Natural killer cell treated with Interleukin-12 subunit alpha and Interleukin-12 subunit beta and Interleukin-15 and Interleukin-18, amount 100 ng/mL, for 72 hours (primary cell): ENCODE results near the gene GSK3B. TPM values are rescaled to one million over a fixed set of nuclear protein-coding genes. Genes with fewer than 3 reads are reported as not detected.

ENCODE experiments used
- ATAC-seq, 2 donors: fragments of 150-1000 bp; cut with Tn5 transposase in 1 of 2; sonication (Bioruptor Pico), chemical (Tn5 transposase) in 1 of 2; 2 replicates each; pipeline ENCODE4 v1.10.0; 2021
- DNase-seq: peaks from one replicate; pipeline ENCODE4 v3.0.0; 2022; ENCODE audit warnings: low spot score
- H3K27ac Mint-ChIP-seq, 2 donors: 1 replicate in 1 of 2; 2 replicates in 1 of 2; pipeline ENCODE4 v1.8.0; 2022; ENCODE audit warnings: mixed read lengths in 2 of 2, mild to moderate bottlenecking in 1 of 2, moderate library complexity in 1 of 2
- H3K27me3 Mint-ChIP-seq, 2 donors: 1 replicate in 1 of 2; 2 replicates in 1 of 2; pipeline ENCODE4 v1.8.0; 2022; ENCODE audit warnings: mixed read lengths in 2 of 2
- H3K36me3 Mint-ChIP-seq: one replicate; pipeline ENCODE4 v1.8.0; 2022; ENCODE audit warnings: mixed read lengths
- H3K4me1 Mint-ChIP-seq, 2 donors: 1 replicate in 1 of 2; 2 replicates in 1 of 2; pipeline ENCODE4 v1.8.0; 2022; ENCODE audit warnings: low read depth in 2 of 2, mixed read lengths in 2 of 2, mild to moderate bottlenecking in 1 of 2
- H3K4me3 Mint-ChIP-seq: one replicate; pipeline ENCODE4 v1.8.0; 2022; ENCODE audit warnings: mixed read lengths
- H3K9me3 Mint-ChIP-seq: 2 replicates; pipeline ENCODE4 v1.8.0; 2022; ENCODE audit warnings: mixed read lengths
- total RNA-seq, 2 donors: library from RNA; stranded (reverse); gene quantifications; one replicate each; pipeline ENCODE4 v1.2.3, GENCODE V29; 2022

The GSK3B gene
- 10 to 100 TPM; 43.9 to 44.3 TPM for total RNA-seq

DNA sequence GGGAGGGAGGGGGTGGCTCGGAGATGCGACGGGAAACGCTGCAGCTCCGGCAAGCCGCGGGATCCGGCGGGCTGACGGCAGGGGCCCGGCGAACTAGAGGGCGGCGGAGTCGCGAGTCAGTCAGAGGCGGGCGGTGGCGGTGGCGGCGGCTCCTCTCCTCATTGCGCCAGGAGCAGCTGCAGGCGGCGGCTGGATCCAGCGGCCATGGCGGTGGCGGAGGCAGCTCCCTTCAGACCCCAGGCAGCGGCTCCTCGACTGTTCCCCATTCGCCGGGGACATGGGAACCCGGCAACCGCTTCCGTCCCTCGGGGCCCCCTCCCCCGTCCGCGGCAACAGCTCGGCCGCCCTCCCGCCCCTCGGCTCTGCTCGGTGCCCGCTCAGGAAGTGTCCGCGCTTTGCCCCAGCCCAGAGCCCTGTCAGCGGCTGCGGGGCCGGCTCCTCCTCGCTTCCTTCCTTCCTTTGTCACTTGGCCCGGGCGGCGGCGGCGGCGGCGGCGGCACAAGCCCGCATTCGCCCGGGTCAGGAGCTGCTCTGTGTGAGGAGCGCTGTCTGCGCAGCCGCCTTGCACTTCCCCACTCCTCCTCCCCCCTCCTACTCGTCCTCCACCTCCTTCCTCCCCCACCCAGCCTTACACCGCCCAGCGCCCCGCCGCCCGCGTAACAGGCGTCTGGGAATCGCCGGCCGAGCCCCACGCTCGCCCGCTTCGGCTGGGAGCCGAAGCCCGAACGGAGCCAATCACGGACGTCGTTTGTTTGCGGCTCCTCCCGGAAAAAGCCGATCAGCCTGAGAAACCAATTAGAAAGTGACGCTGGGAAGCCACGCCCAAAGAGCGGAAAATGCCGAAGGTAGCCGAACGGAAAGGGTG, at the start of gene GSK3B:
Gene GSK3B (minus strand): TSS at position 537 of the 865 bp plus-strand sequence. CDS start 1,013 bp downstream, outside the sequence.
- ATAC-seq, result peak; percentile 74 to 79
- H3K36me3 Mint-ChIP-seq, result peaks cover 11% of the 10 kb centered on the region
- H3K4me3 Mint-ChIP-seq, result no peak within 1 kb of the TSS
- peaks cover 11 to 17% of the 10 kb centered on the region in 2 donors for H3K4me1 Mint-ChIP-seq
- H3K9me3 Mint-ChIP-seq, result no peaks in the 10 kb centered on the region
- H3K27me3 Mint-ChIP-seq, result no peaks in the 10 kb centered on the region
- H3K27ac Mint-ChIP-seq, result no peak within 1 kb of the TSS
- DNase-seq, result peak; percentile 98

DNA sequence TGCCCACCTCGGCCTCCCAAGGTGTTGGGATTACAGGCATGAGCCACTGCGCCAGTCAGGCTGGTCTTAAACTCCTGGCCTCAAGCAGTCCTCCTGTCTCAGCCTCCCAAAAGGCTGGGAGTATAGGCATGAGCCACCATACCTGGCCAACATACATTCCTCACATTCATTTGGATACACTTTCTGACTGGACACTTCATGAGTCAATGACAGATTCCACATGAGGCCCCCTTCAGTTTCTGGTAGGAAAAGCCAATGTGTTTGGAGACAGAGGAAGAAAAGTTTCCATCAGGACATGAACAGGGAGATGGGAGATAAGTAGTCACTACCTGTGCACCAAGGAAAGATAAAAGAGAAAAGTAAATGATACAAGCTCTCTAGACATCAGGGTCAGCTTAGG, 49.4 kb upstream of the GSK3B start:
- Mint-ChIP-seq H3K9me3 (no peaks in the 10 kb centered on the region), H3K36me3 (no peaks in the 10 kb centered on the region), H3K27me3 (no peaks in the 10 kb centered on the region), H3K4me3 (no peak overlapping the region), H3K27ac (no peak overlapping the region), H3K4me1 (peaks cover 0 to 2% of the 10 kb centered on the region in 2 donors)
- no peak for DNase-seq
- ATAC-seq, result no peak

DNA sequence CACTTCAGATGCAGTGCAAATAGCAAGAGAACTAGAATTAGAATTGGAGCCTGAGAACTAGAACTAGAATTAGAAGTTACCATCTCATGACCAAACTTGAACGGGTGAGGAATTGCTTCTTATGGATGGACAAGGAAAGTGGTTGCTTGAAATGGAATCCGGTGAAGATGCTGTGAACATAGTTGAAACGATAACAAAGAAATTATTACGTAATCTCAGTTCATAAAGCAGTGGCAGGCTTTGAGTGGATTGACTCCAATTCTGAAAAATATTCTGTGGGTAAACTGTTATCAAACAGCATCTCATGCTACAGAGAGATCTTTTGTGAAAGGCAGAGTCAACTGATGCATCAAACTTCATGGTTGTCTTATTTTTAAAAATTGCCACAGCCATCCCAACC, 48.0 kb upstream of the GSK3B start:
- no peaks in the 10 kb centered on the region for H3K9me3 Mint-ChIP-seq
- DNase-seq (no peak), ATAC-seq (no peak)
- no peaks in the 10 kb centered on the region for H3K36me3 Mint-ChIP-seq
- H3K27me3 Mint-ChIP-seq, result no peaks in the 10 kb centered on the region
- no peaks in the 10 kb centered on the region for H3K4me1 Mint-ChIP-seq
- H3K4me3 Mint-ChIP-seq, result no peak overlapping the region
- no peak overlapping the region for H3K27ac Mint-ChIP-seq

DNA sequence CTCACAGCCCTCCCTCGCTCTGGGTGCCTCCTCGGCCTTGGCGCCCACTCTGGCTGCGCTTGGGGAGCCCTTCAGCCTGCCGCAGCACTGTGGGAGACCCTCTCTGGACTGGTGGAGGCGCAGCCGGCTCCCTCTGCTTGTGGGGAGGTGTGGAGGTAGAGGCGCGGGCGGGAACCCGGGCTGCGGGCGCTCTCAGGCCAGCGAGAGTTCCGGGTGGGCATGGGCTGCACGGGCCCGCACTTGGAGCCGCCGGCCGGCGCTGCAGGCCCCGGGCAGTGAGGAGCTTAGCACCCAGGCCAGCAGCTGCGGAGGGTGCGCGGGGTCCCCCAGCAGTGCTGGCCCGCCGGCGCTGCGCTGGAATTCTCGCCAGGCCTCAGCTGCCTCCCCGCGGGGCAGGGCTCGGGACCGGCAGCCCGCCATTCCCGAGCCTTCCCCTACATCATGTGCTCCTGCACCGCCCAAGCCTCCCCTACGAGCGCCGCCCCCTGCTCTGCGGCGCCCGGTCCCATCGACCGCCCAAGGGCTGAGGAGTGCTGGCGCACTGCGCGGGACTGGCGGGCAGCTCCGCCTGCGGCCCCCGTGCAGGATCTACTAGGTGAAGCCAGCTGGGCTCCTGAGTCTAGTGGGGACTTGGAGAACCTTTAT, 46.0 kb upstream of the GSK3B start:
- DNase-seq (no peak), ATAC-seq (no peak)
- H3K27ac Mint-ChIP-seq, result no peak overlapping the region
- H3K4me1 Mint-ChIP-seq, result no peaks in the 10 kb centered on the region
- no peak overlapping the region for H3K4me3 Mint-ChIP-seq
- H3K27me3 Mint-ChIP-seq, result no peaks in the 10 kb centered on the region
- no peaks in the 10 kb centered on the region for H3K9me3 Mint-ChIP-seq
- no peaks in the 10 kb centered on the region for H3K36me3 Mint-ChIP-seq

DNA sequence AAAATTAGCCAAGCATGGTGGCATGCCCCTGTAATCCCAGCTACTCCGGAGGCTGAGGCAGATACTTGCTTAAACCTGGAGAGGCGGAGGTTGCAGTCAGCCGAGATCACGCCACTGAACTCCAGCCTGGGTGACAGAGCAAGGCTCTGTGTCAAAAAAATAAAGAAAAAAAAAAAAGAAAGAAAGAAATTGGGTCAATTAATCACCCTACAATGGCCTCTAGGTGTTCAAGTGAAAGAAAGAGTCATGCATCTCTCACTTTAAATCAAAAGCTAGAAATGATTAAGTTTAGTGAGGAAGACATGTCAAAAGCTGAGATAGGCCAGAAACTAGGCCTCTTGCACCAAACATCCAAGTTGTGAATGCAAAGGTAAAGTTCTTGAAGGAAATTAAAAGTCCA, 44.9 kb upstream of the GSK3B start:
- Mint-ChIP-seq H3K4me1 (no peaks in the 10 kb centered on the region), H3K27ac (no peak overlapping the region)

DNA sequence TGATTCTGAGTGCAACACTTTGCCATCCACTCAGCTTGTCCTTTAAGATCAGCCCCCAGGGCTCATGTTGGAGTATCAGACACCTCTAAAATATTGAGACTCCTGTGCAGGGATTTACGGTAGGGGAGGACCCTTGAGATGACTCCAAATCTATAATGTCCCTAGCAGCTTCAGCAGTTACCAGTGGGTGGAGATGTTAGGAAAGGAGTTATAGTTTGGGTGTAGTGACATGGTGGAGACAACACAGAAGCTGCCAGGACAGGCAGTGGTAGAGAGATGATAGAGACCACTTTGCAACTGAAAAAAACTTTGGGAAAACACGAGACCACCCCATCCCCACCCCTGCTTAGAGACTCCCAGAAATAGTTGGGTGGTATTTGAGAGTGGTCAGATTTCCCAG, 43.3 kb upstream of the GSK3B start:
- Mint-ChIP-seq H3K27ac (no peak overlapping the region), H3K36me3 (no peaks in the 10 kb centered on the region), H3K9me3 (no peaks in the 10 kb centered on the region), H3K4me1 (no peaks in the 10 kb centered on the region), H3K4me3 (no peak overlapping the region), H3K27me3 (no peaks in the 10 kb centered on the region)
- DNase-seq, result no peak
- ATAC-seq, result no peak

More for the DNA sequence above, 44.9 kb upstream of the GSK3B start:
- DNase-seq (no peak), ATAC-seq (no peak)
- H3K36me3 Mint-ChIP-seq, result no peaks in the 10 kb centered on the region
- no peaks in the 10 kb centered on the region for H3K9me3 Mint-ChIP-seq
- H3K27me3 Mint-ChIP-seq, result no peaks in the 10 kb centered on the region
- H3K4me3 Mint-ChIP-seq, result no peak overlapping the region

DNA sequence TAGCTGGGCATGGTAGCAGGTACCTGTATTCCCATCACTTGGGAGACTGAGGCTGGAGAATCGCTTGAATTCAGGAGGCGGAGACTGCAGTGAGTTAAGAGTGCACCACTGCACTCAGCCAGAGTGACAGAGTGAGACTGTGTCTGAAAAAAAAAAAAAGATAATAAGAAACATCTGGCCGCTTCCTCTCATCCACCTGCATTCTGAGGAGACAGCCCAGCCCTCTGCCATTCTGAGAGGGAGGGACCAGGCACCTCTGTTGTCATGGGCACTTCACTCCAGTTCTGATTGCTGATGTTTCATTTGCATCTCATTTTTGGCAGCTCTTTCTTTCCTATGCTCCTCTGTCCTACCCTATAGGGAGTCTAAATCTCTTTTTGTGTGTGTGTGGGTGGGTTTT, 36.4 kb upstream of the GSK3B start:
- Mint-ChIP-seq H3K4me1 (no peaks in the 10 kb centered on the region), H3K9me3 (no peaks in the 10 kb centered on the region), H3K4me3 (no peak overlapping the region), H3K27ac (no peak overlapping the region), H3K27me3 (peaks cover 0 to 3% of the 10 kb centered on the region in 2 donors), H3K36me3 (no peaks in the 10 kb centered on the region)
- no peak for ATAC-seq
- no peak for DNase-seq

DNA sequence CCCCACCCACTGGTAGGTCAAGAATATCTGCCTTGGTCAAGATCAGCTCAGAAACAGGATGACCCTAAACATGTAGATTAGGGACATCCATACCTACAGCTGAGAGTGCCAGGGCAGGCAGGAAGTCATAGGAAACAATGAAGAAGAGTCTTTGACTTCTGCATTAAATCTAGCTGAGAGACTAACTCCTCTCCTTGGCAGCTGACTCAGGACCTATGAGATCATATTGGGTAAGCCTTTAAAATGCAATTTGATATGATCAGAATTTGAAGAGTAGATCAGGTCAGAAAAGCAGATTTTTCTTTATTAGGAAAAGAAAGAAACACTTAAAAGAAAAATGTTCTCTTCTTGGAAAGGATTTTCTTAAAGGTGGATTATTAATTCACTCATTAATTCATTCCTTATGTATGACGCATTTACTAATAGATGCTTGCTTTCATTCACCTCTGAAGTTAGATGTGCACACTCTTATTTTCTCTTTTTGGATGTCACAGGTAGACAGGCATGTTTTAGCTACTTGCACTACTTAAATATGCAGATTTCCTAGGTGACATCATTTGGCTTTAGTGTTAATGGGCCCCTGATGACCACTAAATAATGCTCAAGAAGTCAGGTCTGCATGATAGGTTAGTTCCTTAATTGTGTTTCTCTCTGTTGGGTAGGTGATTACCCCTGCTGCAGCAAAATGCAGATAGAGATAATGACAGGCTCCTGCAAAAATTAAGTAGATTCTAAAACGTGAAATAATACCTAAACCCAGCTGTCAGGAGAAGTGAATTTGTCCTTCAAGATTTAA, 35.7 kb upstream of the GSK3B start:
- H3K27ac Mint-ChIP-seq, result no peak overlapping the region
- H3K9me3 Mint-ChIP-seq, result no peaks in the 10 kb centered on the region
- H3K4me3 Mint-ChIP-seq, result no peak overlapping the region
- DNase-seq (no peak), ATAC-seq (no peak)
- H3K4me1 Mint-ChIP-seq, result no peaks in the 10 kb centered on the region
- peaks cover 0 to 3% of the 10 kb centered on the region in 2 donors for H3K27me3 Mint-ChIP-seq
- no peaks in the 10 kb centered on the region for H3K36me3 Mint-ChIP-seq

DNA sequence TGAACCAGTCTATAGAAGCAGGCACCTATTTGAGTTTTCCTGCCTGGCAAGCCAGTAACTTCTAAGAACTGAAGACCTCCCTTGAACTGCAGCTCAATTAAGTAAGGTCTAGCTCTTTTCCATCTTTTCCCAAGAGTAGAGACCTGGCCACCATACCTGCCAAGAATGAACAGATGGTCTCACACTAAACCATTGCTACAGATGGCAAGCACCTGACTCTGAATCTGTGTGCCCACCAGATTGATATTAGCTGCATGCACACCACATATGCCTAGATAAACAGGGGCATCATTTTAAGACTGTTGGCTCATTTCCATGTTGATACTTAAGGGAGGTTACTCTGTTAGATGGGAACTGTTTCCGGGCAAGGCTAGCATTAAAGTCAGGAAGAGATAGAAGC, 34.8 kb upstream of the GSK3B start:
- DNase-seq (no peak), ATAC-seq (no peak)
- Mint-ChIP-seq H3K36me3 (no peaks in the 10 kb centered on the region), H3K27ac (no peak overlapping the region), H3K4me3 (no peak overlapping the region), H3K9me3 (no peaks in the 10 kb centered on the region), H3K4me1 (no peaks in the 10 kb centered on the region), H3K27me3 (peaks cover 0 to 3% of the 10 kb centered on the region in 2 donors)

DNA sequence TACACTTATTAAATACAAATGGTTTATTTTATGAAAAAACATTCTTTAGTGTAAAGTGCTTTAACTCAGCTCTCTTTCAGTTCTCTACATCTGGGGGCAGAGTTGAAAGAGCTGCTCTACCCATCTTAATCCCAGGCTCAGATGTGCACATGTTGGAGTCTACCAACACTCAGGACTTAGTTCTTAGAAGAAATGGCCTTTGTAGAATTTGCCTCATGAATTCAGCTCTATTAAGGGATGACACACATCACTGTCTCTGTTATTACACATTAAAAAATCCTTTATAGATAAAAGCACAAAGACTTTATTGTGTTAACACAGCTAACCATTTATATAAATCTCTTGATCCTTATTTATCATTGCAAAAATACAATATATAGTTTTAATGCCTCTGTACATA, 31.7 kb upstream of the GSK3B start:
- Mint-ChIP-seq H3K36me3 (no peaks in the 10 kb centered on the region), H3K9me3 (no peaks in the 10 kb centered on the region), H3K27me3 (peaks cover 0 to 3% of the 10 kb centered on the region in 2 donors), H3K4me3 (no peak overlapping the region), H3K4me1 (no peaks in the 10 kb centered on the region), H3K27ac (no peak overlapping the region)
- no peak for DNase-seq
- no peak for ATAC-seq

DNA sequence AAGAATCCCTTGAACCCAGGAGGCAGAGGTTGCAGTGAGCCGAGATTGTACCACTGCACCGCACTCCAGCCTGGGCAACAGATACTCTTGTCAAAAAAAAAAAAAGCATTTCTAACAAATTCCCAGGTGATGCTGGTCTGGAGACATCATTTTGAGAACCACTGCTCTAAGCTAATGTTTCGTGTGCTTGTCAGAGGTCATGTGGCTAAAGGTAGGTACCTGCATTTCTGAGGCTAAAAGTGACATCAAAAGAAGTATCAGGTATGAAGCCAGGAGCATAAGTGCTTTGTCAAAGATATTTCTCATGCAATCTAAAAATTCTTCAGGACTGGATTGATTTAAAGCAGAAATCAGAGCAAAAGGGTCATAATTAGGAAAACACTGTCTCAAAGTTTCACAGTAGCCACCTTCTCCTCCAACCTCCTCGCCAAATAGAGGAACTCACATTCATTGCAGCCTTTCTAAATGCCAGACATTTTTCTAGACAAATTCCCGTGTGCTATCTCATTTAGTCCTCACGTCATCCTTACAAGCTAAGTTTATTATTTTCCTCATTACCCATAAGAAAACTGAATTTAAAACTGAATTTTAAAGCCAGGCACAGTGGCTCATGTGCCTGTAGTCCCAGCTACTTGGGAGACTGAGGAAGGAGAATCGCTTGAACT, 25.7 kb upstream of the GSK3B start:
- H3K36me3 Mint-ChIP-seq, result peaks cover 10% of the 10 kb centered on the region
- ATAC-seq (no peak), DNase-seq (no peak)
- peaks cover 0 to 4% of the 10 kb centered on the region in 2 donors for H3K27me3 Mint-ChIP-seq
- no peak overlapping the region for H3K27ac Mint-ChIP-seq
- peaks cover 5% of the 10 kb centered on the region for H3K9me3 Mint-ChIP-seq
- H3K4me1 Mint-ChIP-seq, result no peaks in the 10 kb centered on the region
- H3K4me3 Mint-ChIP-seq, result no peak overlapping the region

DNA sequence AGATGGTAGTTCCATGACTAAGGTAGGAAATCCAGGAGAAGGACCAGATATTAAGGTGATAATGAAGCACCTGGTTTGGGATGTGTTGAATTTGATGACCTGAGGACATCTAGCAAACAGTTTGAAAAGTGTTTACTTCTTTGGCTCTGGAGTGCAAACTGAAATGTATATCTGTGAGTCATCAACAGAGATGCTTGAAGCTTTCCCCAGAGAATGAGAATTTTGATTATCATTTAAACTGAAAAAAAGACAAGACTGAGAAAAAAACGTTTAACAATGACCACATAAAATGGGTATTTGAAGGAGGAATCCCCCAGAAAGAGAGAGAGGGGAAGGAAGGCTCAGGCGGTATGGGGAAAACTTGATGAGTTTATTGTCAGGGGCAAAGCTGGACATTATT, 20.7 kb upstream of the GSK3B start:
- no peak overlapping the region for H3K27ac Mint-ChIP-seq
- H3K27me3 Mint-ChIP-seq, result peaks cover 0 to 7% of the 10 kb centered on the region in 2 donors
- no peak for ATAC-seq
- peaks cover 12% of the 10 kb centered on the region for H3K36me3 Mint-ChIP-seq
- no peak overlapping the region for H3K4me3 Mint-ChIP-seq
- H3K9me3 Mint-ChIP-seq, result peaks cover 5% of the 10 kb centered on the region
- H3K4me1 Mint-ChIP-seq, result no peaks in the 10 kb centered on the region
- no peak for DNase-seq

DNA sequence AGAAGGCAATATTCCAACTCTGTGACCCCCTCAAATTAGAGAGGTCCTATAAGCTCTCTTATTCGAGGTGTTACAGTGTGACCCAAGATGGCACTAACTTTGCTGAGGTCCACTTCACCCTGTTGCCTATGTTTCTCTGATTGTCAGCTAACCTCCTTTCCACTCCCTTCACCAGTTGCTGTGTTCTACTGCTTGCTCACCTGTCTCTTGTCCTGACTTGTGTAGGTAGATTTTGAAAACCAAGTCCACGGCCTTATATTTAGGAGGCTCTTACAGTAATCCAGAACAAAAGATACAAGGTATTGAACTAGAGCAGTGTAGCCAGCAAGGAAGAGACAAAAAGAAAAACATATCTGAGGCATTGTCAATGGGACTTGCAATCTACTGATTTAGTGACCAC, 20.1 kb upstream of the GSK3B start:
- DNase-seq, result no peak

More for the DNA sequence above, 20.1 kb upstream of the GSK3B start:
- ATAC-seq, result no peak
- Mint-ChIP-seq H3K4me1 (no peaks in the 10 kb centered on the region), H3K9me3 (peaks cover 5% of the 10 kb centered on the region), H3K4me3 (no peak overlapping the region), H3K27me3 (peaks cover 0 to 7% of the 10 kb centered on the region in 2 donors), H3K27ac (no peak overlapping the region), H3K36me3 (peaks cover 12% of the 10 kb centered on the region)
